HCT116 (cell line): ENCODE data around the gene ZNF777. TPM values are rescaled to one million over a fixed set of nuclear protein-coding genes. Genes with fewer than 3 reads are reported as not detected.

Experiments
- ATAC-seq: fragments of 200-7000 bp; cut with Tn5 transposase; 2 replicates; pipeline ENCODE4 v1.9.1; 2020; ENCODE audit warnings: mild to moderate bottlenecking, moderate library complexity
- BruUV-seq: library from RNA; stranded (reverse); fragments of 400-500 nt; replicated peaks from 2 replicates; lab custom pipeline; 2021; lab: Mats Ljungman, UMichigan
- CTCF ChIA-PET: fragments of 300-600 bp; sonication (Branson Sonifier 250); formaldehyde crosslinking; loops from one replicate; lab custom pipeline; 2021; ENCODE audit warnings: antibody characterized with exemption; lab: Charles Lee
- POLR2A ChIA-PET: fragments of 300-600, 350-600 bp; sonication (Branson Sonifier 250); formaldehyde crosslinking; loops from one replicate; lab custom pipeline; 2021; ENCODE audit warnings: antibody characterized with exemption; lab: Charles Lee
- RAD21 ChIA-PET, 2 experiments: fragments of 300-600 bp; sonication (Branson Sonifier 250); formaldehyde crosslinking; loops; one replicate each; lab custom pipeline; 2023; ENCODE audit warnings: low total read pairs in 2 of 2; ENCODE audit not compliant: uncharacterized antibody in 2 of 2, unreplicated experiment in 2 of 2, low non-redundant PET in 1 of 2; lab: Charles Lee
- DNase-seq: peaks from one replicate; pipeline ENCODE4 v3.0.0-alpha.2; 2010; ENCODE audit warnings: low read depth, low spot score
- H2AFZ ChIP-seq: fragments of 200-600 bp; shearing (Covaris generic), sonication (generic); 2 replicates; pipeline ENCODE4 v1.6.1; 2017; ENCODE audit warnings: low read depth, mixed run types, mixed read lengths, antibody characterized with exemption, low read length; ENCODE audit not compliant: poor library complexity, severe bottlenecking
- H3K27ac ChIP-seq: 2 replicates; pipeline ENCODE4 v1.5.1; 2012; ENCODE audit warnings: low read depth, low read length
- H3K27me3 ChIP-seq: fragments of 200-600 bp; sonication (generic); 2 replicates; pipeline ENCODE4 v1.6.1; 2016; ENCODE audit warnings: mixed run types, low read length, mixed read lengths; ENCODE audit not compliant: insufficient read depth
- H3K36me3 ChIP-seq, 2 experiments: fragments of 200-500 bp in 1 of 2; fragments of 200-600 bp in 1 of 2; sonication (Bioruptor generic) in 1 of 2; sonication (generic) in 1 of 2; 2 replicates each; pipeline versions ENCODE4 v1.5.1 to v1.6.1; 2014 to 2016; ENCODE audit warnings: low read length in 2 of 2, inconsistent platforms in 1 of 2, mixed read lengths in 1 of 2, mixed run types in 1 of 2; ENCODE audit not compliant: insufficient read depth in 2 of 2, control insufficient read depth in 1 of 2
- H3K4me1 ChIP-seq, 2 experiments: fragments of 200-600 bp in 1 of 2; sonication (generic) in 1 of 2; 2 replicates each; pipeline versions ENCODE4 v1.5.1 to v1.6.1; 2012 to 2017; ENCODE audit warnings: low read length in 2 of 2, inconsistent platforms in 1 of 2, mild to moderate bottlenecking in 1 of 2, mixed read lengths in 1 of 2, mixed run types in 1 of 2, moderate library complexity in 1 of 2; ENCODE audit not compliant: insufficient read depth in 2 of 2, control insufficient read depth in 1 of 2
- H3K4me2 ChIP-seq: fragments of 200-600 bp; sonication (generic); 2 replicates; pipeline ENCODE4 v1.6.1; 2017; ENCODE audit warnings: mixed run types, low read length, mixed read lengths
- H3K4me3 ChIP-seq, 2 experiments: fragments of 200-600 bp in 1 of 2; sonication (generic) in 1 of 2; replicated peaks in 1 of 2; 2 replicates each; pipeline ENCODE4 v1.5.1; 2011 to 2016; ENCODE audit warnings: low read length in 2 of 2, control low read depth in 1 of 2, low read depth in 1 of 2, mild to moderate bottlenecking in 1 of 2, mixed read lengths in 1 of 2, mixed run types in 1 of 2
- H3K79me2 ChIP-seq: fragments of 200-600 bp; sonication (generic); 2 replicates; pipeline ENCODE4 v1.6.1; 2017; ENCODE audit warnings: mild to moderate bottlenecking, mixed run types, low read length, moderate library complexity, mixed read lengths; ENCODE audit not compliant: insufficient read depth
- H3K9ac ChIP-seq: fragments of 200-600 bp; sonication (generic); 2 replicates; pipeline ENCODE4 v1.6.1; 2016; ENCODE audit warnings: low read length, mixed read lengths
- H3K9me2 ChIP-seq: fragments of 200-600 bp; sonication (generic), shearing (Covaris generic); 2 replicates; pipeline ENCODE4 v1.6.1; 2017; ENCODE audit warnings: mixed run types, mild to moderate bottlenecking, moderate library complexity; ENCODE audit not compliant: insufficient read depth
- H3K9me3 ChIP-seq, 2 experiments: fragments of 200-500 bp in 1 of 2; fragments of 200-600 bp in 1 of 2; sonication (Bioruptor generic) in 1 of 2; sonication (generic) in 1 of 2; 2 replicates each; pipeline ENCODE4 v1.6.1; 2014 to 2017; ENCODE audit warnings: low read length in 2 of 2, mixed read lengths in 2 of 2, inconsistent platforms in 1 of 2, low read depth in 1 of 2, mild to moderate bottlenecking in 1 of 2, mixed run types in 1 of 2, moderate library complexity in 1 of 2; ENCODE audit not compliant: control insufficient read depth in 1 of 2, insufficient read depth in 1 of 2
- H4K20me1 ChIP-seq: fragments of 200-600 bp; sonication (generic), shearing (Covaris generic); 2 replicates; pipeline ENCODE4 v1.6.1; 2017; ENCODE audit warnings: mixed run types, mild to moderate bottlenecking, moderate library complexity; ENCODE audit not compliant: insufficient read depth
- CEBPB ChIP-seq: IDR thresholded peaks from 2 replicates; pipeline ENCODE4 v1.6.1; 2012; ENCODE audit warnings: low read depth
- EGR1 ChIP-seq: IDR thresholded peaks from 2 replicates; pipeline ENCODE4 v1.6.1; 2012; ENCODE audit warnings: low read depth
- JUND ChIP-seq: IDR thresholded peaks from 2 replicates; pipeline ENCODE4 v1.6.1; 2012
- RAD21 ChIP-seq: IDR thresholded peaks from 2 replicates; pipeline ENCODE4 v1.6.1; 2012; ENCODE audit warnings: low read depth, mild to moderate bottlenecking
- REST ChIP-seq: IDR thresholded peaks from 2 replicates; pipeline ENCODE4 v1.6.1; 2012; ENCODE audit warnings: low read depth
- SP1 ChIP-seq: IDR thresholded peaks from 2 replicates; pipeline ENCODE4 v1.6.1; 2012; ENCODE audit warnings: low read depth
- YY1 ChIP-seq: IDR thresholded peaks from 2 replicates; pipeline ENCODE4 v1.6.1; 2011; ENCODE audit warnings: low read length, low read depth, moderate library complexity, mild to moderate bottlenecking; ENCODE audit not compliant: insufficient replicate concordance; ENCODE audit errors: extremely low read depth
- ZFX ChIP-seq: fragments of 450-650 bp; IDR thresholded peaks from 2 replicates; pipeline ENCODE4 v1.6.1; 2017
- intact Hi-C: fragments of 100-400 bp; cut with micrococcal nuclease; formaldehyde crosslinking; loops from 2 replicates; pipeline ENCODE4 v1.10.0; 2022
- total RNA-seq: library from RNA; stranded (reverse); gene quantifications from one replicate; pipeline ENCODE4 v1.2.1, GENCODE V29; 2021; ENCODE audit not compliant: unreplicated experiment
- TF ChIP-seq, protein P1 (sequence below): IDR thresholded peaks from 2 replicates; pipeline ENCODE4 v1.6.1; 2012

The ZNF777 gene
- total RNA-seq, 1 experiment from 2014 or later = 15.6 TPM

DNA sequence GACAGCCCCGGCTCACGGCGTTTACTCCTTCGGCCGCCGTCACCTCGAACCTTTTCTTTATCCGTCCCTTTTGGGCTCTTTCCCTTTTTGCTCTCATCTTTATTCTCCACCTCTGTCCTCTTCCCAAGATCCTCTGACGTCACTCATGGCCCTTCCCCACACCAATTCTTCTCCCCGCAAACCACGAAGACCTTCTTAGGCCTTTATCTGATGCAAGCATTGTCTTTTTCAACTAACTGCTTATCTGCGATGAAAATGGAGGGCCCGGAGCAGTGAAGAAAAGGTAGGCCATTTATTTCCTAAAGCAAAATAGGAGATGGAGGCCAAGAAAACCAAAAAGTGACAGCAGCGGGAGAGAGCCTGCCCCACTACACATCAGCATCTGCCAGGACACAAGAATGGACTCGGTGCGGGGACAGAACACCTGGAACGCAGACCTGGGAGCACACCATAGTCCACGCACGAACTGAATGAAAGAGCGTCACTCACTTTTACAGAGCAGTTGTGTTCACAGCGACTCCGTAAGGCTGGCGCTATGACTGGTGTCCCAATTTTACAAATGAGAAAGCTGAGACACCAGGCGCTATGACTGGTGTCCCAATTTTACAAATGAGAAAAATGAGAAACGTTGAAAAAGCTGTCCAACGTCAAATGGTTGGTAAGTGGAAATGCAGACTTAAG lies 45.3 kb downstream of the ZNF777 start:
- intact Hi-C loops = no loop called here
- Histone ChIP-seq H3K27me3 (no peaks in the 10 kb centered on the region), H2AFZ (no peak overlapping the region), H3K9ac (no peak overlapping the region), H3K27ac (no peak overlapping the region), H3K9me3 (no peaks in the 10 kb centered on the region), H3K36me3 (no peaks in the 10 kb centered on the region), H3K4me1 (no peaks in the 10 kb centered on the region), H3K4me3 (no peak overlapping the region), H4K20me1 (no peaks in the 10 kb centered on the region), H3K9me2 (no peaks in the 10 kb centered on the region), H3K79me2 (no peaks in the 10 kb centered on the region), H3K4me2 (no peak overlapping the region)
- no TSS peak for BruUV-seq
- TF ChIP-seq ZFX = no peak
- TF ChIP-seq, protein P1, sequence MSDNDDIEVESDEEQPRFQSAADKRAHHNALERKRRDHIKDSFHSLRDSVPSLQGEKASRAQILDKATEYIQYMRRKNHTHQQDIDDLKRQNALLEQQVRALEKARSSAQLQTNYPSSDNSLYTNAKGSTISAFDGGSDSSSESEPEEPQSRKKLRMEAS = no peak
- no peak for TF ChIP-seq REST
- no peak for TF ChIP-seq SP1
- no peak for TF ChIP-seq CEBPB
- TF ChIP-seq RAD21 = no peak
- no peak for TF ChIP-seq YY1
- TF ChIP-seq JUND = no peak
- TF ChIP-seq EGR1 = no peak
- POLR2A ChIA-PET = no interaction called here
- ATAC-seq (no peak), DNase-seq (no peak)
- CTCF ChIA-PET = no interaction called here
- RAD21 ChIA-PET = no interaction called here
